IMR-90 (cell line): Measurements from ENCODE around the gene ZNF423. TPM values are rescaled to one million over a fixed set of nuclear protein-coding genes. Genes with fewer than 3 reads are reported as not detected.

ENCODE experiments used
- ATAC-seq: fragments of 200-7000 bp; cut with Tn5 transposase; 2 replicates; pipeline ENCODE4 v1.9.1; 2020; ENCODE audit warnings: low read depth, mild to moderate bottlenecking, moderate library complexity
- BruUV-seq: library from RNA; stranded (reverse); fragments of 400-500 nt; replicated peaks from 2 replicates; lab custom pipeline; 2021; lab: Mats Ljungman, UMichigan
- CTCF ChIA-PET: fragments of 300-600 bp; formaldehyde crosslinking; extraction: SDS; loops from one replicate; lab custom pipeline; 2021; ENCODE audit warnings: antibody characterized with exemption; lab: Yijun Ruan, JAX
- POLR2A ChIA-PET: fragments of 300-600 bp; sonication (Branson Sonifier 250); formaldehyde crosslinking; loops from one replicate; lab custom pipeline; 2022; ENCODE audit warnings: antibody characterized with exemption; ENCODE audit not compliant: unreplicated experiment; lab: Charles Lee
- DNase-seq: peaks from one replicate; pipeline ENCODE4 v3.0.0; 2013
- H2AFZ ChIP-seq: replicated peaks from 2 replicates; pipeline ENCODE3; 2013; ENCODE audit warnings: low read length, mild to moderate bottlenecking; ENCODE audit not compliant: poor library complexity
- H2AK5ac ChIP-seq: 2 replicates; pipeline ENCODE4 v1.6.1; 2013; ENCODE audit warnings: low read depth, low read length, inconsistent platforms
- H2AK9ac ChIP-seq: replicated peaks from 2 replicates; pipeline ENCODE3; 2013; ENCODE audit warnings: mild to moderate bottlenecking, low read depth, low read length, moderate library complexity; ENCODE audit not compliant: poor library complexity
- H2BK120ac ChIP-seq: 2 replicates; pipeline ENCODE4 v1.6.1; 2013; ENCODE audit warnings: low read depth, low read length, inconsistent platforms
- H2BK15ac ChIP-seq: 3 replicates; pipeline ENCODE4 v1.6.1; 2013; ENCODE audit warnings: low read depth, low read length, inconsistent platforms
- H2BK20ac ChIP-seq: 2 replicates; pipeline ENCODE4 v1.6.1; 2013; ENCODE audit warnings: low read depth, mild to moderate bottlenecking, inconsistent platforms, low read length, moderate library complexity
- H2BK5ac ChIP-seq: 2 replicates; pipeline ENCODE4 v1.6.1; 2013; ENCODE audit warnings: mild to moderate bottlenecking, low read depth, low read length, inconsistent platforms; ENCODE audit not compliant: poor library complexity, severe bottlenecking
- H3K14ac ChIP-seq: replicated peaks from 2 replicates; pipeline ENCODE4 v1.6.1; 2013; ENCODE audit warnings: low read depth, low read length, inconsistent platforms
- H3K18ac ChIP-seq: 2 replicates; pipeline ENCODE4 v1.6.1; 2013; ENCODE audit warnings: low read depth, low read length, control low read depth
- H3K23ac ChIP-seq: 2 replicates; pipeline ENCODE4 v1.6.1; 2013; ENCODE audit warnings: low read depth, low read length, inconsistent platforms
- H3K27ac ChIP-seq: 2 replicates; pipeline ENCODE4 v1.5.1; 2013; ENCODE audit warnings: mild to moderate bottlenecking, control low read depth, low read length; ENCODE audit not compliant: insufficient read depth
- H3K27me3 ChIP-seq: 2 replicates; pipeline ENCODE4 v1.6.1; 2013; ENCODE audit warnings: low read length; ENCODE audit not compliant: control insufficient read depth, insufficient read depth
- H3K36me3 ChIP-seq: 2 replicates; pipeline ENCODE4 v1.6.1; 2013; ENCODE audit warnings: low read length, mixed read lengths; ENCODE audit not compliant: control insufficient read depth, insufficient read depth
- H3K4ac ChIP-seq: 2 replicates; pipeline ENCODE4 v1.6.1; 2013; ENCODE audit warnings: low read depth, low read length, inconsistent platforms
- H3K4me1 ChIP-seq: 2 replicates; pipeline ENCODE4 v1.6.1; 2013; ENCODE audit warnings: low read length, mixed read lengths; ENCODE audit not compliant: control insufficient read depth, insufficient read depth
- H3K4me2 ChIP-seq: 2 replicates; pipeline ENCODE4 v1.6.1; 2013; ENCODE audit warnings: low read depth, mild to moderate bottlenecking, control low read depth, low read length, moderate library complexity
- H3K4me3 ChIP-seq: 2 replicates; pipeline ENCODE4 v1.5.1; 2013; ENCODE audit warnings: low read depth, mild to moderate bottlenecking, control low read depth, low read length, moderate library complexity; ENCODE audit not compliant: insufficient read depth
- H3K56ac ChIP-seq: 2 replicates; pipeline ENCODE4 v1.6.1; 2013; ENCODE audit warnings: low read length, inconsistent platforms; ENCODE audit not compliant: insufficient read depth; ENCODE audit errors: extremely low read depth
- H3K79me1 ChIP-seq, 2 experiments: 2 replicates each; pipeline ENCODE4 v1.6.1; 2013; ENCODE audit warnings: low read length in 2 of 2, inconsistent platforms in 1 of 2, low read depth in 1 of 2
- H3K9ac ChIP-seq: 2 replicates; pipeline ENCODE4 v1.6.1; 2013; ENCODE audit warnings: low read depth, low read length, control low read depth
- H3K9me1 ChIP-seq: 2 replicates; pipeline ENCODE4 v1.6.1; 2013; ENCODE audit warnings: low read length, inconsistent platforms; ENCODE audit not compliant: insufficient read depth
- H3K9me3 ChIP-seq: 2 replicates; pipeline ENCODE4 v1.6.1; 2013; ENCODE audit warnings: low read length; ENCODE audit not compliant: control insufficient read depth, insufficient read depth
- H4K20me1 ChIP-seq: 2 replicates; pipeline ENCODE4 v1.6.1; 2013; ENCODE audit warnings: low read length, inconsistent platforms; ENCODE audit not compliant: insufficient read depth
- H4K5ac ChIP-seq: 2 replicates; pipeline ENCODE4 v1.6.1; 2013; ENCODE audit warnings: mild to moderate bottlenecking, low read depth, low read length, control low read depth
- H4K8ac ChIP-seq, 2 experiments: 2 replicates each; pipeline ENCODE4 v1.6.1; 2013; ENCODE audit warnings: low read depth in 2 of 2, low read length in 2 of 2, control low read depth in 1 of 2, inconsistent platforms in 1 of 2
- H4K91ac ChIP-seq: 2 replicates; pipeline ENCODE4 v1.6.1; 2013; ENCODE audit warnings: low read depth, low read length, inconsistent platforms; ENCODE audit not compliant: insufficient read depth
- BHLHE40 ChIP-seq: fragments of 150-350 bp; IDR thresholded peaks from 2 replicates; pipeline ENCODE4 v1.6.1; 2016; ENCODE audit warnings: mild to moderate bottlenecking, low read depth, low read length
- CEBPB ChIP-seq: IDR thresholded peaks from 2 replicates; pipeline ENCODE4 v1.6.1; 2012; ENCODE audit warnings: low read depth, low read length, improper control_type of control experiment
- CHD1 ChIP-seq: IDR thresholded peaks from 2 replicates; pipeline ENCODE4 v1.6.1; 2012; ENCODE audit warnings: low read depth, low read length, improper control_type of control experiment
- FOS ChIP-seq: fragments of 150-350 bp; IDR thresholded peaks from 2 replicates; pipeline ENCODE4 v1.6.1; 2016; ENCODE audit warnings: low read depth, low read length
- MAFK ChIP-seq: IDR thresholded peaks from 2 replicates; pipeline ENCODE4 v1.6.1; 2012; ENCODE audit warnings: low read depth, low read length, improper control_type of control experiment
- MAZ ChIP-seq: IDR thresholded peaks from 2 replicates; pipeline ENCODE4 v1.6.1; 2012; ENCODE audit warnings: low read depth, mild to moderate bottlenecking, low read length, improper control_type of control experiment, moderate library complexity, borderline replicate concordance
- MXI1 ChIP-seq: IDR thresholded peaks from 2 replicates; pipeline ENCODE4 v1.6.1; 2012; ENCODE audit warnings: low read depth, mild to moderate bottlenecking, low read length, moderate library complexity, borderline replicate concordance
- NFE2L2 ChIP-seq: fragments of 150-350 bp; IDR thresholded peaks from 2 replicates; pipeline ENCODE4 v1.6.1; 2016; ENCODE audit warnings: low read depth, mild to moderate bottlenecking, low read length
- POLR2A ChIP-seq: IDR thresholded peaks from 2 replicates; pipeline ENCODE4 v1.6.1; 2012; ENCODE audit warnings: mild to moderate bottlenecking, low read depth, low read length
- RAD21 ChIP-seq: IDR thresholded peaks from 2 replicates; pipeline ENCODE4 v1.6.1; 2012; ENCODE audit warnings: low read length, improper control_type of control experiment
- RCOR1 ChIP-seq: IDR thresholded peaks from 2 replicates; pipeline ENCODE4 v1.6.1; 2012; ENCODE audit warnings: mild to moderate bottlenecking, low read length, improper control_type of control experiment; ENCODE audit not compliant: insufficient replicate concordance
- RFX5 ChIP-seq: IDR thresholded peaks from 2 replicates; pipeline ENCODE4 v1.8.0; 2012; ENCODE audit warnings: low read depth, mild to moderate bottlenecking, low read length, moderate library complexity
- SMC3 ChIP-seq: fragments of 150-350 bp; IDR thresholded peaks from 2 replicates; pipeline ENCODE4 v1.6.1; 2016; ENCODE audit warnings: low read depth, mild to moderate bottlenecking, antibody characterized with exemption, low read length, moderate library complexity
- WGBS, 2 experiments: methylation state at CpG; one replicate each; pipeline versions ENCODE4 v1.1.5 to v1.1.7; 2013; ENCODE audit warnings: missing lambda C conversion rate in 2 of 2; ENCODE audit not compliant: insufficient read length in 1 of 2; ENCODE audit errors: extremely low coverage in 2 of 2; 5-methylcytosine and 5-hydroxymethylcytosine counted together
- dilution Hi-C: fragments of 300-500 bp; cut with HindIII; formaldehyde crosslinking; loops from one replicate; pipeline ENCODE4 v1.14.3; 2018; ENCODE audit warnings: low sequenced_read_pairs; ENCODE audit not compliant: unreplicated experiment
- in situ Hi-C: fragments of 300-500 bp; cut with MboI; formaldehyde crosslinking; loops from 3 replicates; pipeline ENCODE4 v1.14.3; 2019; ENCODE audit warnings: low sequenced_read_pairs, inconsistent platforms, mixed read lengths
- intact Hi-C: fragments of 100-400 bp; cut with micrococcal nuclease; formaldehyde crosslinking; loops from 2 replicates; pipeline ENCODE4 v1.10.0; 2022
- polyA plus RNA-seq, 3 experiments: library from polyadenylated mRNA; depleted of rRNA; stranded (reverse); fragments of >200 nt; gene quantifications; 2 replicates each; pipeline ENCODE4 v1.2.3, GENCODE V29; 2012; ENCODE audit warnings: low replicate concordance in 1 of 3
- total RNA-seq: library from RNA; depleted of rRNA; stranded (reverse); fragments of >200 nt; gene quantifications from 2 replicates; pipeline ENCODE4 v1.2.3, GENCODE V29; 2012
- TF ChIP-seq, protein P1 (sequence below): fragments of 150-350 bp; IDR thresholded peaks from 2 replicates; pipeline ENCODE4 v1.6.1; 2017; ENCODE audit warnings: mild to moderate bottlenecking, antibody characterized with exemption, low read length, low read depth
- TF ChIP-seq, protein P2 (sequence below): fragments of 150-350 bp; IDR thresholded peaks from 2 replicates; pipeline ENCODE4 v1.6.1; 2016; ENCODE audit warnings: low read depth, mild to moderate bottlenecking, low read length, moderate library complexity, borderline replicate concordance
- TF ChIP-seq, protein P3 (sequence below): conservative IDR thresholded peaks from 2 replicates; pipeline ENCODE4 v1.5.1; 2012; ENCODE audit warnings: mild to moderate bottlenecking, low read depth, low read length, improper control_type of control experiment

ZNF423 gene
- total and polyA plus RNA-seq, 2 of the 4 experiments (the other 2 are of a cell fraction): under 0.01 to 0.10 TPM

DNA sequence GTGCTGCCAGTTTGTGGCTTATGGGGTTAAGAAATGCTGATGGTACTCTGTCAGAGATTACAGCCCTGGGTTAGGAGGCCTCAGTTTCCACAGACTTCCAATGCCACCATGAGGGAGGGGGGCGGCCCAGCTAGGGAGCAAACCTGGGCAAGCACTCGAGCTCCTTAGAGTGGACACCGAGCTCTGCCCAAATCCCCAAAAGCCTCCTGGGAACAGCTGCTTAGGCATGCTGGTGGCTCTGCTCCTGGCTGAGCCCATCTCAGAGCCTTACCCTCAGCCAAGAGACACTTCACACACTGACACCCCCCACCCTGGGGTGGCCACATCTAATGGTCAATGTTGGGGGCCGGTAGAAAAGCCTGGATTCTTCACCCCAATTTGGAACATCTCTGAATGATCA lies 416.2 kb downstream of the ZNF423 start:
- intact Hi-C loops: no loop called here
- Histone ChIP-seq H3K23ac (no peak overlapping the region), H3K4me3 (no peak overlapping the region), H4K5ac (no peak overlapping the region), H3K9me3 (no peaks in the 10 kb centered on the region), H2AFZ (no peak overlapping the region), H3K36me3 (no peaks in the 10 kb centered on the region), H2AK9ac (no peak overlapping the region), H3K9me1 (no peaks in the 10 kb centered on the region), H3K4ac (no peak overlapping the region), H4K20me1 (no peaks in the 10 kb centered on the region), H2BK120ac (no peak overlapping the region), H3K4me1 (no peaks in the 10 kb centered on the region), H2BK5ac (no peak overlapping the region), H3K14ac (no peak overlapping the region), H2BK20ac (no peak overlapping the region), H3K18ac (no peak overlapping the region), H3K4me2 (no peak overlapping the region), H3K56ac (no peak overlapping the region), H3K27ac (no peak overlapping the region), H3K79me1 (no peaks in the 10 kb centered on the region), H2BK15ac (no peak overlapping the region), H4K8ac (no peak overlapping the region), H2AK5ac (no peak overlapping the region), H3K9ac (no peak overlapping the region), H3K27me3 (peaks cover 3% of the 10 kb centered on the region; the same call in 1 of the 2 replicates), H4K91ac (no peak overlapping the region)
- dilution Hi-C loops: no loop called here
- ChIA-PET CTCF (no interaction called here), POLR2A (no interaction called here)
- WGBS, 2 experiments: no CpG with 5 or more reads among the region's 4 CpGs
- in situ Hi-C loops: no loop called here
- DNase-seq (no peak), ATAC-seq (no peak)
- no peak for TF ChIP-seq CHD1
- TF ChIP-seq BHLHE40: no peak
- TF ChIP-seq CEBPB: no peak
- no peak for TF ChIP-seq NFE2L2
- no peak for TF ChIP-seq MAZ
- no peak for TF ChIP-seq SMC3
- TF ChIP-seq, protein P1, sequence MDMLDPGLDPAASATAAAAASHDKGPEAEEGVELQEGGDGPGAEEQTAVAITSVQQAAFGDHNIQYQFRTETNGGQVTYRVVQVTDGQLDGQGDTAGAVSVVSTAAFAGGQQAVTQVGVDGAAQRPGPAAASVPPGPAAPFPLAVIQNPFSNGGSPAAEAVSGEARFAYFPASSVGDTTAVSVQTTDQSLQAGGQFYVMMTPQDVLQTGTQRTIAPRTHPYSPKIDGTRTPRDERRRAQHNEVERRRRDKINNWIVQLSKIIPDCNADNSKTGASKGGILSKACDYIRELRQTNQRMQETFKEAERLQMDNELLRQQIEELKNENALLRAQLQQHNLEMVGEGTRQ: no peak
- TF ChIP-seq, protein P2, sequence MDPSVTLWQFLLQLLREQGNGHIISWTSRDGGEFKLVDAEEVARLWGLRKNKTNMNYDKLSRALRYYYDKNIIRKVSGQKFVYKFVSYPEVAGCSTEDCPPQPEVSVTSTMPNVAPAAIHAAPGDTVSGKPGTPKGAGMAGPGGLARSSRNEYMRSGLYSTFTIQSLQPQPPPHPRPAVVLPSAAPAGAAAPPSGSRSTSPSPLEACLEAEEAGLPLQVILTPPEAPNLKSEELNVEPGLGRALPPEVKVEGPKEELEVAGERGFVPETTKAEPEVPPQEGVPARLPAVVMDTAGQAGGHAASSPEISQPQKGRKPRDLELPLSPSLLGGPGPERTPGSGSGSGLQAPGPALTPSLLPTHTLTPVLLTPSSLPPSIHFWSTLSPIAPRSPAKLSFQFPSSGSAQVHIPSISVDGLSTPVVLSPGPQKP: no peak
- TF ChIP-seq, protein P3, sequence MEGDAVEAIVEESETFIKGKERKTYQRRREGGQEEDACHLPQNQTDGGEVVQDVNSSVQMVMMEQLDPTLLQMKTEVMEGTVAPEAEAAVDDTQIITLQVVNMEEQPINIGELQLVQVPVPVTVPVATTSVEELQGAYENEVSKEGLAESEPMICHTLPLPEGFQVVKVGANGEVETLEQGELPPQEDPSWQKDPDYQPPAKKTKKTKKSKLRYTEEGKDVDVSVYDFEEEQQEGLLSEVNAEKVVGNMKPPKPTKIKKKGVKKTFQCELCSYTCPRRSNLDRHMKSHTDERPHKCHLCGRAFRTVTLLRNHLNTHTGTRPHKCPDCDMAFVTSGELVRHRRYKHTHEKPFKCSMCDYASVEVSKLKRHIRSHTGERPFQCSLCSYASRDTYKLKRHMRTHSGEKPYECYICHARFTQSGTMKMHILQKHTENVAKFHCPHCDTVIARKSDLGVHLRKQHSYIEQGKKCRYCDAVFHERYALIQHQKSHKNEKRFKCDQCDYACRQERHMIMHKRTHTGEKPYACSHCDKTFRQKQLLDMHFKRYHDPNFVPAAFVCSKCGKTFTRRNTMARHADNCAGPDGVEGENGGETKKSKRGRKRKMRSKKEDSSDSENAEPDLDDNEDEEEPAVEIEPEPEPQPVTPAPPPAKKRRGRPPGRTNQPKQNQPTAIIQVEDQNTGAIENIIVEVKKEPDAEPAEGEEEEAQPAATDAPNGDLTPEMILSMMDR: no peak
- TF ChIP-seq RAD21: no peak
- TF ChIP-seq RCOR1: no peak
- no peak for TF ChIP-seq MAFK
- TF ChIP-seq MXI1: no peak
- no peak for TF ChIP-seq RFX5
- no peak for TF ChIP-seq FOS
- no peak for TF ChIP-seq POLR2A
- no TSS peak for BruUV-seq
